ENCODE measurements around the gene STING1. TPM values are rescaled to one million over a fixed set of nuclear protein-coding genes. Genes with fewer than 3 reads are reported as not detected.
"Not testable (repeated sequence)": the region's sequence is repeated elsewhere in the genome, so short reads cannot be mapped to it uniquely, and the experiment has no call there.

Gene STING1
- total and polyA plus RNA-seq, 2 experiments from 2014 or later, result 72.6 to 75.0 TPM

DNA sequence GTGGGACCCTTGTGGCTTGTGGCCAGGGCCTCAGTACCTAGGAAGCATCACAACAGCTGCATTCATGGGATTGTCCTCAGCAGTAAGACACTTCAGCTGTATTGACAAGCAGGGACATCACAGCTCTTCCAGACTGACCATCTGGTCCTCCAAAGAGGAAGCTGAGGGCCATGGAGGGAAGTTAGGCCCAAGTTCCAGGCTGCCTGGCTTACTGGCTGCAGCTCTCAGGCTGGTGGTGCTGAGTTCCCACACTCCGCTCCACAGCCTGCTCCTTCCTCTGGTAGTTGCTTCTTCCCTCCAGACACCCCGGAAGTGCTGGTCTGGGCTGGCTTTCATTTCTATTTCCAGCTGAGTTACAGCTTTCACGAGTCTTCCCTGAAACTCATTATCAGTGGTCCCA lies 5.7 kb upstream of the STING1 start:
- no peak overlapping the region for H2AFZ ChIP-seq

DNA sequence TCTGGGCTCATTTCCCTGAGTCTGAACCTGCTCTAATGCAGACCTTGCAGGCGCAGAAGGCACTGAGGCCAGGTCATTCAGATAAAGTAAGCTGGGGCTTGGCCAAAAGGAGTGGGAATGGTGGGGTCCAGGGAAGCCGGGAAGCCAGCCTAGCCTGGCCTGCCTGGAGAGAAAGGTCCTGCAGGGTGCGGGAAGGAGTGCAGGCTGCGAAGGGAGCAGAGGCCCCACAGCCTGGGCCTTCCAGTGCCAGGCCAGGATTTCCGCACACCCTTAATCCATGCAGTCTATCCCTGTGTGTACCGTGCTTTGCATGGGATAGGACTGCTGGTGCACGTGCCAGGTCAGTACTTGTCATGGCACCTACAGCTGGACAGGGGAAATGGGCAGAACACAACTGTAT lies 3.6 kb upstream of the STING1 start:
- TF ChIP-seq EZH2phosphoT487 (IDR thresholded peaks at IDR 0.05; ENCODE audit: insufficient read depth, low read depth) (no peak), EZH2 (IDR thresholded peaks at IDR 0.05; ENCODE audit: insufficient read depth, poor library complexity, severe bottlenecking) (no peak)
- H3K4me1 ChIP-seq (ENCODE audit: insufficient read depth), result peaks cover 7% of the 10 kb centered on the region
- 98 to 100% methylated on average over 7 of the region's 7 CpGs for WGBS, 2 experiments (ENCODE audit: low coverage in 1 of 2, low lambda C conversion rate in 2 of 2, missing lambda C conversion rate in 2 of 2)
- no peaks in the 10 kb centered on the region for H3K9me2 ChIP-seq (ENCODE audit: insufficient read depth)
- H3K4me2 ChIP-seq (ENCODE audit: unreplicated experiment), result no peak overlapping the region
- H3K9ac ChIP-seq, result no peak overlapping the region
- no peak for DNase-seq
- H3F3A ChIP-seq (ENCODE audit: insufficient read depth), result peaks cover 9% of the 10 kb centered on the region
- no peaks in the 10 kb centered on the region for H3K36me3 ChIP-seq (ENCODE audit: low read depth)
- no peaks in the 10 kb centered on the region for H3K9me3 ChIP-seq (ENCODE audit: low read depth)
- H3K4me3 ChIP-seq, result no peak overlapping the region
- H3K27ac ChIP-seq, result no peak overlapping the region
- in situ Hi-C loops (cut with MboI), result no loop called here
- H3K27me3 ChIP-seq (replicated peaks; ENCODE audit: insufficient read depth), result no peaks in the 10 kb centered on the region
- no peak overlapping the region for H2AFZ ChIP-seq
- H3K79me2 ChIP-seq (ENCODE audit: insufficient read depth), result peaks cover 8% of the 10 kb centered on the region
- no peaks in the 10 kb centered on the region for H4K20me1 ChIP-seq (ENCODE audit: insufficient read depth)

More for the DNA sequence above, 5.7 kb upstream of the STING1 start:
- H3K4me3 ChIP-seq, result no peak overlapping the region
- H3K9me2 ChIP-seq (ENCODE audit: insufficient read depth), result no peaks in the 10 kb centered on the region
- H3K36me3 ChIP-seq (ENCODE audit: low read depth), result no peaks in the 10 kb centered on the region
- no peak for DNase-seq
- H3K9ac ChIP-seq, result no peak overlapping the region
- 64 to 67% methylated on average over 3 of the region's 3 CpGs for WGBS, 2 experiments (ENCODE audit: low coverage in 1 of 2, low lambda C conversion rate in 2 of 2, missing lambda C conversion rate in 2 of 2)
- no peaks in the 10 kb centered on the region for H4K20me1 ChIP-seq (ENCODE audit: insufficient read depth)
- in situ Hi-C loops (cut with MboI), result no loop called here
- peaks cover 6% of the 10 kb centered on the region; the same call in 1 of the 2 replicates for H3F3A ChIP-seq (ENCODE audit: insufficient read depth)
- peaks cover 11% of the 10 kb centered on the region for H3K4me1 ChIP-seq (ENCODE audit: insufficient read depth)
- no peak for TF ChIP-seq EZH2 (IDR thresholded peaks at IDR 0.05; ENCODE audit: insufficient read depth, poor library complexity, severe bottlenecking)
- no peak for TF ChIP-seq EZH2phosphoT487 (IDR thresholded peaks at IDR 0.05; ENCODE audit: insufficient read depth, low read depth)
- no peak overlapping the region for H3K27ac ChIP-seq
- no peaks in the 10 kb centered on the region for H3K9me3 ChIP-seq (ENCODE audit: low read depth)
- no peaks in the 10 kb centered on the region for H3K79me2 ChIP-seq (ENCODE audit: insufficient read depth)
- no peaks in the 10 kb centered on the region for H3K27me3 ChIP-seq (replicated peaks; ENCODE audit: insufficient read depth)
- no peak overlapping the region for H3K4me2 ChIP-seq (ENCODE audit: unreplicated experiment)

DNA sequence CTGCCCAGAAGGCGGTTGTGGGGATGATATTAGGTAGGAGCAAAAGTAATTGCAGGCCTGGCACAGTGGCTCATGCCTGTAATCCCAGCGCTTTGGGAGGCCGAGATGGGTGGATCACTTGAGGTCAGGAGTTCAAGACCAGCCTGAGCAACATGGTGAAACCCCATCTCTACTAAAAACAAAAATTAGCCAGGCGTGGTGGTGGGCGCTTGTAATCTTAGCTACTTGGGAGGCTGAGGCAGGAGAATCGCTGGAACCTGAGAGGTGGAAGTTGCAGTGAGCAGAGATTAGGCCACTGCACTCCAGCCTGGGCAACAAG lies 291 bp upstream of the STING1 start:
- Histone ChIP-seq H3K36me3 (ENCODE audit: low read depth) (peaks cover 12% of the 10 kb centered on the region; the same call in 1 of the 2 replicates), H2AFZ (peak overlapping the region; percentile 75), H3K4me3 (peak overlapping the region; percentile 85), H3K79me2 (ENCODE audit: insufficient read depth) (peaks cover 35% of the 10 kb centered on the region), H3K9ac (peak overlapping the region; percentile 94), H3K4me2 (ENCODE audit: unreplicated experiment) (peak overlapping the region; percentile 99), H3K27ac (peak overlapping the region; percentile 97)
- H3K4me1 ChIP-seq (ENCODE audit: insufficient read depth); in situ Hi-C loops (cut with MboI); H4K20me1 ChIP-seq (ENCODE audit: insufficient read depth); DNase-seq; H3K9me3 ChIP-seq (ENCODE audit: low read depth); H3K27me3 ChIP-seq (replicated peaks; ENCODE audit: insufficient read depth); H3K9me2 ChIP-seq (ENCODE audit: insufficient read depth); H3F3A ChIP-seq (ENCODE audit: insufficient read depth): not testable (repeated sequence)
- WGBS, 2 experiments (ENCODE audit: low coverage in 1 of 2, low lambda C conversion rate in 2 of 2, missing lambda C conversion rate in 2 of 2), result 51 to 55% methylated on average over 6 of the region's 6 CpGs

- Histone ChIP-seq H3K36me3 (ENCODE audit: low read depth) (peaks cover 12% of the 10 kb centered on the region; the same call in 1 of the 2 replicates), H3K9me3 (ENCODE audit: low read depth) (no peaks in the 10 kb centered on the region), H3K4me3 (peak overlapping the region; percentile 85), H3K9ac (peak overlapping the region; percentile 94), H3K4me2 (ENCODE audit: unreplicated experiment) (peak overlapping the region; percentile 99), H3K27ac (peak overlapping the region; percentile 97), H3K9me2 (ENCODE audit: insufficient read depth) (no peaks in the 10 kb centered on the region), H3F3A (ENCODE audit: insufficient read depth) (peaks cover 9% of the 10 kb centered on the region), H2AFZ (peak overlapping the region; percentile 75), H4K20me1 (ENCODE audit: insufficient read depth) (no peaks in the 10 kb centered on the region), H3K79me2 (ENCODE audit: insufficient read depth) (peaks cover 35% of the 10 kb centered on the region), H3K27me3 (replicated peaks; ENCODE audit: insufficient read depth) (no peaks in the 10 kb centered on the region), H3K4me1 (ENCODE audit: insufficient read depth) (peaks cover 7% of the 10 kb centered on the region)
- DNase-seq, result peak; percentile 79
- WGBS, 2 experiments (ENCODE audit: low coverage in 1 of 2, low lambda C conversion rate in 2 of 2, missing lambda C conversion rate in 2 of 2), result 25 to 36% methylated on average over 4 to 5 of the region's 5 CpGs
- no peak for TF ChIP-seq EZH2phosphoT487 (IDR thresholded peaks at IDR 0.05; ENCODE audit: insufficient read depth, low read depth)
- no peak for TF ChIP-seq EZH2 (IDR thresholded peaks at IDR 0.05; ENCODE audit: insufficient read depth, poor library complexity, severe bottlenecking)
- in situ Hi-C loops (cut with MboI), result no loop called here
These were observed 943 bp downstream of the STING1 start for GRCh38 chr5:139481580-139482049.

DNA sequence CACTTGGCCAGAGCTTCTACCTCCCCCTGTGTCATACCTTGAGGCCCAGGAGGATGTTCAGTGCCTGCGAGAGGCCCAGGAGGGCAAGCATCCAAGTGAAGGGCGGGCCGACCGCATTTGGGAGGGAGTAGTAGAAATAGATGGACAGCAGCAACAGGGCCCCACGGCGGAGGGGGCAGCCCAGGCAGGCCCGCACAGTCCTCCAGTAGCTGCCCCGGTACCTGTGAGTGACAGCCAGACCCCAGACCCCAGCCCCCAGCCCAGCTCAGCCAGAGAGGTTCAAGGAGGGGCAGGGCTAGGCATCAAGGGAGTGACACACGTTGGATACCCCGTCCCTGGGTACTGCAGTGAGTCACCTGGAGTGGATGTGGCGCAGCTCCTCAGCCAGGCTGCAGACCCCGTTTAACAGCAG lies 1.4 kb downstream of the STING1 start:
- Histone ChIP-seq H3K9me3 (ENCODE audit: low read depth) (no peaks in the 10 kb centered on the region), H3K9ac (peak overlapping the region; percentile 94), H3K4me3 (peak overlapping the region; percentile 85), H3K79me2 (ENCODE audit: insufficient read depth) (peaks cover 35% of the 10 kb centered on the region), H3K4me1 (ENCODE audit: insufficient read depth) (peaks cover 7% of the 10 kb centered on the region), H4K20me1 (ENCODE audit: insufficient read depth) (no peaks in the 10 kb centered on the region), H3K9me2 (ENCODE audit: insufficient read depth) (no peaks in the 10 kb centered on the region), H2AFZ (no peak overlapping the region), H3K4me2 (ENCODE audit: unreplicated experiment) (peak overlapping the region; percentile 99), H3K27me3 (replicated peaks; ENCODE audit: insufficient read depth) (no peaks in the 10 kb centered on the region), H3F3A (ENCODE audit: insufficient read depth) (peaks cover 9% of the 10 kb centered on the region), H3K36me3 (ENCODE audit: low read depth) (peaks cover 12% of the 10 kb centered on the region; the same call in 1 of the 2 replicates), H3K27ac (peak overlapping the region; percentile 97)
- in situ Hi-C loops (cut with MboI), result no loop called here
- TF ChIP-seq EZH2 (IDR thresholded peaks at IDR 0.05; ENCODE audit: insufficient read depth, poor library complexity, severe bottlenecking), result no peak
- no peak for TF ChIP-seq EZH2phosphoT487 (IDR thresholded peaks at IDR 0.05; ENCODE audit: insufficient read depth, low read depth)
- 58 to 61% methylated on average over 8 to 12 of the region's 12 CpGs for WGBS, 2 experiments (ENCODE audit: low coverage in 1 of 2, low lambda C conversion rate in 2 of 2, missing lambda C conversion rate in 2 of 2)
- DNase-seq, result peak; percentile 38

- Histone ChIP-seq H3K36me3 (ENCODE audit: low read depth) (peaks cover 12% of the 10 kb centered on the region; the same call in 1 of the 2 replicates), H3K79me2 (ENCODE audit: insufficient read depth) (peaks cover 35% of the 10 kb centered on the region)
- H3K9me3 ChIP-seq (ENCODE audit: low read depth); H3K4me1 ChIP-seq (ENCODE audit: insufficient read depth); H3K4me2 ChIP-seq (ENCODE audit: unreplicated experiment); H3K9me2 ChIP-seq (ENCODE audit: insufficient read depth); H2AFZ ChIP-seq; H3F3A ChIP-seq (ENCODE audit: insufficient read depth); DNase-seq; H3K4me3 ChIP-seq; H4K20me1 ChIP-seq (ENCODE audit: insufficient read depth); H3K27me3 ChIP-seq (replicated peaks; ENCODE audit: insufficient read depth); in situ Hi-C loops (cut with MboI); H3K9ac ChIP-seq; H3K27ac ChIP-seq: not testable (repeated sequence)
- 88 to 96% methylated on average over 3 to 4 of the region's 4 CpGs for WGBS, 2 experiments (ENCODE audit: low coverage in 1 of 2, low lambda C conversion rate in 2 of 2, missing lambda C conversion rate in 2 of 2)
These were observed 2.8 kb downstream of the STING1 start for GRCh38 chr5:139479729-139480128.

Measured in GM23248 (cell line).